ENCODE measurements around the gene INHA. TPM values are rescaled to one million over a fixed set of nuclear protein-coding genes. Genes with fewer than 3 reads are reported as not detected.

Gene INHA
- total RNA-seq, 1 experiment from 2014 or later = not detected

- Histone ChIP-seq H3K4me3 (replicated peaks in 1 of 2; ENCODE audit: low read depth in 1 of 2, low read length in 2 of 2) (no peak overlapping the region), H3K4me1 (ENCODE audit: control insufficient read depth in 1 of 2, insufficient read depth in 2 of 2, low read length in 2 of 2) (no peaks in the 10 kb centered on the region; a peak in 1 of 4 replicates), H4K20me1 (ENCODE audit: insufficient read depth) (no peaks in the 10 kb centered on the region), H3K27me3 (ENCODE audit: insufficient read depth, low read length) (no peaks in the 10 kb centered on the region), H3K9ac (ENCODE audit: low read length) (no peak overlapping the region), H2AFZ (ENCODE audit: low read depth, low read length, poor library complexity, severe bottlenecking) (no peak overlapping the region), H3K9me3 (ENCODE audit: control insufficient read depth in 1 of 2, insufficient read depth in 1 of 2, low read depth in 1 of 2, low read length in 2 of 2) (no peaks in the 10 kb centered on the region), H3K27ac (ENCODE audit: low read depth, low read length) (no peak overlapping the region), H3K9me2 (ENCODE audit: insufficient read depth) (no peaks in the 10 kb centered on the region), H3K79me2 (ENCODE audit: insufficient read depth, low read length) (no peaks in the 10 kb centered on the region), H3K36me3 (ENCODE audit: control insufficient read depth in 1 of 2, insufficient read depth in 2 of 2, low read length in 2 of 2) (no peaks in the 10 kb centered on the region), H3K4me2 (ENCODE audit: low read length) (no peak overlapping the region)
- ChIA-PET CTCF (no interaction called here), POLR2A (no interaction called here), RAD21 (ENCODE audit: low non-redundant PET in 1 of 2, low total read pairs in 2 of 2, uncharacterized antibody in 2 of 2, unreplicated experiment in 2 of 2) (no interaction called here)
- no peak for TF ChIP-seq TCF7L2 (IDR thresholded peaks at IDR 0.05; ENCODE audit: borderline replicate concordance, extremely low read depth, insufficient read depth, insufficient read length)
- no peak for TF ChIP-seq ATF3 (IDR thresholded peaks at IDR 0.05)
- no peak for TF ChIP-seq REST (IDR thresholded peaks at IDR 0.05; ENCODE audit: low read depth)
- TF ChIP-seq SP1 (IDR thresholded peaks at IDR 0.05; ENCODE audit: low read depth) = no peak
- no peak for TF ChIP-seq ZFX (IDR thresholded peaks at IDR 0.05)
- no peak for TF ChIP-seq CBX3 (IDR thresholded peaks at IDR 0.05; ENCODE audit: low read depth)
- no peak for TF ChIP-seq CEBPB (IDR thresholded peaks at IDR 0.05; ENCODE audit: low read depth)
- no peak for TF ChIP-seq ZBTB33 (IDR thresholded peaks at IDR 0.05; ENCODE audit: extremely low read depth, insufficient replicate concordance, low read length)
- no peak for TF ChIP-seq EZH2phosphoT487 (IDR thresholded peaks at IDR 0.05; ENCODE audit: borderline replicate concordance)
- no peak for TF ChIP-seq EGR1 (IDR thresholded peaks at IDR 0.05; ENCODE audit: low read depth)
- no peak for TF ChIP-seq SRF (IDR thresholded peaks at IDR 0.05; ENCODE audit: low read depth)
- no peak for TF ChIP-seq POLR2AphosphoS5 (IDR thresholded peaks at IDR 0.05; ENCODE audit: low read depth, low read length)
- TF ChIP-seq POLR2A (IDR thresholded peaks at IDR 0.05; ENCODE audit: borderline replicate concordance, extremely low read depth, insufficient read depth, insufficient read length) = no peak
- TF ChIP-seq EZH2 (IDR thresholded peaks at IDR 0.05) = no peak
- TF ChIP-seq RAD21 (IDR thresholded peaks at IDR 0.05; ENCODE audit: low read depth) = no peak
- TF ChIP-seq MAX (IDR thresholded peaks at IDR 0.05) = no peak
- no peak for TF ChIP-seq JUND (IDR thresholded peaks at IDR 0.05)
- TF ChIP-seq ELF1 (IDR thresholded peaks at IDR 0.05; ENCODE audit: borderline replicate concordance, low read depth) = no peak
- DNase-seq (ENCODE audit: low read depth, low spot score) (no peak), ATAC-seq (no peak)
- no TSS peak for BruUV-seq (replicated peaks)
- intact Hi-C loops (cut with micrococcal nuclease) = no loop called here
These were observed 42.2 kb downstream of the INHA start for GRCh38 chr2:219614076-219614860.

Data from HCT116 (cell line).